WTC11 (cell line): ENCODE results near the gene PGBD5.

ENCODE experiments used
- ATF3 ChIP-seq: sonication (generic); formaldehyde crosslinking; conservative IDR thresholded peaks from 2 replicates; pipeline ENCODE4 v1.8.1; 2022; ENCODE audit warnings: mild to moderate bottlenecking, missing genetic modification reagents
- CREB1 ChIP-seq: sonication (generic); formaldehyde crosslinking; IDR thresholded peaks from 2 replicates; pipeline ENCODE4 v1.8.0; 2023; ENCODE audit warnings: mild to moderate bottlenecking, missing genetic modification reagents
- CREM ChIP-seq: sonication (generic); formaldehyde crosslinking; IDR thresholded peaks from 2 replicates; pipeline ENCODE4 v1.8.1; 2022; ENCODE audit warnings: mild to moderate bottlenecking, missing genetic modification reagents, moderate library complexity
- CTCF ChIP-seq: fragments of 200-600 bp; IDR thresholded peaks from 2 replicates; pipeline ENCODE4 v1.8.0; 2022; ENCODE audit warnings: antibody characterized with exemption
- E2F5 ChIP-seq: sonication (generic); formaldehyde crosslinking; IDR thresholded peaks from 2 replicates; pipeline ENCODE4 v1.8.1; 2022; ENCODE audit warnings: mild to moderate bottlenecking, moderate library complexity, missing genetic modification reagents
- ETV6 ChIP-seq: sonication (generic); formaldehyde crosslinking; IDR thresholded peaks from 2 replicates; pipeline ENCODE4 v1.8.1; 2022; ENCODE audit warnings: mild to moderate bottlenecking, missing genetic modification reagents
- FOXK1 ChIP-seq: sonication (generic); formaldehyde crosslinking; IDR thresholded peaks from 2 replicates; pipeline ENCODE4 v1.8.0; 2022; ENCODE audit warnings: mild to moderate bottlenecking, moderate library complexity, missing genetic modification reagents
- FOXP1 ChIP-seq: sonication (generic); formaldehyde crosslinking; IDR thresholded peaks from 2 replicates; pipeline ENCODE4 v1.8.0; 2022; ENCODE audit warnings: missing genetic modification reagents, mild to moderate bottlenecking, moderate library complexity, borderline replicate concordance
- GABPB1 ChIP-seq: sonication (generic); formaldehyde crosslinking; IDR thresholded peaks from 2 replicates; pipeline ENCODE4 v1.8.1; 2023; ENCODE audit warnings: mild to moderate bottlenecking, missing genetic modification reagents
- HMGXB4 ChIP-seq: sonication (generic); formaldehyde crosslinking; IDR thresholded peaks from 2 replicates; pipeline ENCODE4 v1.8.1; 2023; ENCODE audit warnings: mild to moderate bottlenecking, moderate library complexity, missing genetic modification reagents
- JUN ChIP-seq: sonication (generic); formaldehyde crosslinking; IDR thresholded peaks from 2 replicates; pipeline ENCODE4 v1.8.0; 2023; ENCODE audit warnings: mild to moderate bottlenecking, missing genetic modification reagents
- MAX ChIP-seq: sonication (generic); formaldehyde crosslinking; IDR thresholded peaks from 2 replicates; pipeline ENCODE4 v1.8.0; 2022; ENCODE audit warnings: mild to moderate bottlenecking, missing genetic modification reagents
- PRDM15 ChIP-seq: sonication (generic); formaldehyde crosslinking; IDR thresholded peaks from 2 replicates; pipeline ENCODE4 v1.8.0; 2022; ENCODE audit warnings: missing genetic modification reagents
- TEAD1 ChIP-seq: sonication (generic); formaldehyde crosslinking; IDR thresholded peaks from 2 replicates; pipeline ENCODE4 v1.8.0; 2022; ENCODE audit warnings: mild to moderate bottlenecking, missing genetic modification reagents

- TF ChIP-seq CTCF (no peak), ETV6 (CRISPR knock-in tag) (no peak), JUN (CRISPR knock-in tag) (no peak), HMGXB4 (CRISPR knock-in tag) (no peak), ATF3 (CRISPR knock-in tag) (no peak), GABPB1 (CRISPR knock-in tag) (no peak), CREB1 (CRISPR knock-in tag) (no peak), MAX (CRISPR knock-in tag) (no peak), TEAD1 (no peak), CREM (CRISPR knock-in tag) (no peak), PRDM15 (CRISPR knock-in tag) (no peak), FOXP1 (CRISPR knock-in tag) (no peak), E2F5 (no peak), FOXK1 (CRISPR knock-in tag) (no peak)
Observed at GRCh38 chr1:230399321-230400006, 26.7 kb downstream of the PGBD5 start.
